ENCODE measurements around the gene FZR1. TPM values are rescaled to one million over a fixed set of nuclear protein-coding genes. Genes with fewer than 3 reads are reported as not detected.

FZR1 gene
- total and polyA plus RNA-seq, 9 donors: 3.9 to 54.9 (median 44.6) TPM

GRCh38 chr19:3551792-3552095 is 45.6 kb downstream of the FZR1 start:
- Histone ChIP-seq H3K4me3 (no peak overlapping the region), H3K27me3 (no peaks in the 10 kb centered on the region), H3K27ac (no peak overlapping the region), H3K4me1 (ENCODE audit: insufficient read depth) (peaks cover 10% of the 10 kb centered on the region), H3K9me3 (no peaks in the 10 kb centered on the region), H3K36me3 (no peaks in the 10 kb centered on the region)
- 63 to 76% (median 67%) methylated on average over 9 of the region's 9 CpGs for WGBS, 3 donors
- peak in 1 of 5 donors; percentile 18 for DNase-seq
- intact Hi-C loops (cut with DNase I): no loop called here
- TF ChIP-seq EP300 (IDR thresholded peaks at IDR 0.05) (no peak), POLR2A (IDR thresholded peaks at IDR 0.05) (no peak)
- TF ChIP-seq, protein P1, sequence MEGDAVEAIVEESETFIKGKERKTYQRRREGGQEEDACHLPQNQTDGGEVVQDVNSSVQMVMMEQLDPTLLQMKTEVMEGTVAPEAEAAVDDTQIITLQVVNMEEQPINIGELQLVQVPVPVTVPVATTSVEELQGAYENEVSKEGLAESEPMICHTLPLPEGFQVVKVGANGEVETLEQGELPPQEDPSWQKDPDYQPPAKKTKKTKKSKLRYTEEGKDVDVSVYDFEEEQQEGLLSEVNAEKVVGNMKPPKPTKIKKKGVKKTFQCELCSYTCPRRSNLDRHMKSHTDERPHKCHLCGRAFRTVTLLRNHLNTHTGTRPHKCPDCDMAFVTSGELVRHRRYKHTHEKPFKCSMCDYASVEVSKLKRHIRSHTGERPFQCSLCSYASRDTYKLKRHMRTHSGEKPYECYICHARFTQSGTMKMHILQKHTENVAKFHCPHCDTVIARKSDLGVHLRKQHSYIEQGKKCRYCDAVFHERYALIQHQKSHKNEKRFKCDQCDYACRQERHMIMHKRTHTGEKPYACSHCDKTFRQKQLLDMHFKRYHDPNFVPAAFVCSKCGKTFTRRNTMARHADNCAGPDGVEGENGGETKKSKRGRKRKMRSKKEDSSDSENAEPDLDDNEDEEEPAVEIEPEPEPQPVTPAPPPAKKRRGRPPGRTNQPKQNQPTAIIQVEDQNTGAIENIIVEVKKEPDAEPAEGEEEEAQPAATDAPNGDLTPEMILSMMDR (IDR thresholded peaks at IDR 0.05): no peak

DNA sequence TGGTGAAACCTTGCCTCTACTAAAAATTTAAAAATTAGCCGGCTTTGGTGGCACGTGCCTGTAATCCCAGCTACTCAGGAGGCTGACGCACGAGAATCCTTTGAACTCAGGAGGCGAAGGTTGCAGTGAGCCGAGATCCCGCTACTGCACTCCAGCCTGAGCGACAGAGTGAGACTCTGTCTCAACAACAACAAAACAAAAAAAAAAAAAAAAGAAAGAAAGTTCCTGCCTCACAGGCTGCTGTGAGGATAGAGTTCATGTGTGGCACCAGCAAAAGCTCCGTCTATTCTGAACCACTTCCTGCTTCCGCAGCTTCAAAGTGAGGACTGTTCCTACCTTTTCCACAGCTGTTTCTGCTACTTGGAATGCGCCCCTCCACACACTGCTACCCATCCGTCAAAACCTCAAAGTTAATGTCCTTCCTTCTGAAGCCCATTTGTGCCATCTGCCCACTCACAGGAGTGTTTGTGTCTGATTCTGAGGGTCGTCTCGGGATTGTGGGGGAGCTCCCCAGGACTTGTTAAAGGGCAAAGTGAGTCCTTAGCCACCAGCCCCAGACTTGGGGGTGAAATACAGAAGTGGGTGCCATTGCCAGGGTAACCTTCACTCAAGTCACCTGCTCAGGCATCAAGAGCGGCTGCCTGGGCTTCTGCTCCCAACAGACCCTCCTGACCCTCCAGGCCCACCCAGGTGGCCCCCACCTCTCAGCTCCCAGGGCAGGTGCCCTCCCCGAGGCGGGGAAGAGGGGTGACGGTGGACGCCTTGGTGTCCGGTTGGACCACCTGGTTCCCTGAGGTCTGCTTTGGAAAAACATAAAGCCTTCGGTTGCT is 48.4 kb downstream of the FZR1 start:
- H3K27me3 ChIP-seq: no peaks in the 10 kb centered on the region
- no peak overlapping the region for H3K27ac ChIP-seq
- no peaks in the 10 kb centered on the region for H3K36me3 ChIP-seq
- TF ChIP-seq POLR2A (IDR thresholded peaks at IDR 0.05) (no peak), EP300 (IDR thresholded peaks at IDR 0.05) (no peak)
- TF ChIP-seq, protein P1 (IDR thresholded peaks at IDR 0.05): no peak
- 81 to 85% (median 82%) methylated on average over 21 of the region's 21 CpGs for WGBS, 3 donors
- no peaks in the 10 kb centered on the region for H3K9me3 ChIP-seq
- H3K4me1 ChIP-seq (ENCODE audit: insufficient read depth): peaks cover 10% of the 10 kb centered on the region
- intact Hi-C loops (cut with DNase I): no loop called here
- peak in 1 of 5 donors; percentile 21 for DNase-seq
- H3K4me3 ChIP-seq: no peak overlapping the region

GRCh38 chr19:3555653-3556422 is 49.7 kb downstream of the FZR1 start:
- 46 to 71% (median 47%) methylated on average over 11 to 15 of the region's 15 CpGs for WGBS, 3 donors
- H3K27ac ChIP-seq: no peak overlapping the region
- peaks cover 10% of the 10 kb centered on the region for H3K4me1 ChIP-seq (ENCODE audit: insufficient read depth)
- H3K36me3 ChIP-seq: no peaks in the 10 kb centered on the region
- H3K27me3 ChIP-seq: no peaks in the 10 kb centered on the region
- DNase-seq: peak in 1 of 5 donors; percentile 34
- H3K9me3 ChIP-seq: no peaks in the 10 kb centered on the region
- H3K4me3 ChIP-seq: peak overlapping the region; percentile 86
- TF ChIP-seq, protein P1 (IDR thresholded peaks at IDR 0.05): no peak
- TF ChIP-seq EP300 (IDR thresholded peaks at IDR 0.05) (no peak), POLR2A (IDR thresholded peaks at IDR 0.05) (no peak)
- intact Hi-C loops (cut with DNase I): no loop called here

DNA sequence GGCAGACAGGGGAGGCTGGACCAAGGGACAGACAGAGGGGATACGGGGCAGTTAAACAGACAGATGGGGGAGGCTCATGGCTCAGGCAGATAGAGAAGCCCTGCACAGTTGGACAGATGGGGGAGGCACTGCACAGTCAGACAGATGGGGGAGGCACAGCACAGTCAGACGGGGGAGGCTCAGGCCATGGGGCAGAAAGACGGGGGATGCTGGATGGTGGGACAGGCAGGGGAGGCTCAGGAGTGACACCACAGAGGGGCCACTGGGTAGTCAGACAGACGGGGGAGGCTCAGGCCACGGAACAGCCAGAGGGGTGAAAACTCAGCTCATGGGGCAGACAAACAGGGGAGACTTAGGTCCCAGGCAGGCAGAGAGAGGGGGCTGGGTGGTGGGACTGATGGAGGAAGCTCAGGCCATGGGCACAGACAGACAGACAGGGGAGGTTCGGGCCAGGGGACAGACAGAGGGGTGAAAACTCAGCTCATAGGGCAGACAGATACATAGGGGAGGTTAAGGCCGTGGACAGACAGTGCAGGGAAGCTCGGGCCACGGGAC is 50.4 kb downstream of the FZR1 start:
- intact Hi-C loops (cut with DNase I): no loop called here
- H3K4me1 ChIP-seq (ENCODE audit: insufficient read depth): peaks cover 10% of the 10 kb centered on the region
- peak overlapping the region; percentile 86 for H3K4me3 ChIP-seq
- no peak for DNase-seq
- H3K9me3 ChIP-seq: no peaks in the 10 kb centered on the region
- no peak overlapping the region for H3K27ac ChIP-seq
- H3K27me3 ChIP-seq: no peaks in the 10 kb centered on the region
- TF ChIP-seq POLR2A (IDR thresholded peaks at IDR 0.05): no peak
- no peak for TF ChIP-seq EP300 (IDR thresholded peaks at IDR 0.05)
- TF ChIP-seq, protein P1 (IDR thresholded peaks at IDR 0.05): no peak
- WGBS, 3 donors: 9 to 16% (median 10%) methylated on average over 9 of the region's 9 CpGs
- H3K36me3 ChIP-seq: no peaks in the 10 kb centered on the region

Data from ovary (tissue), 9 donors.